BE2C (cell line): Measurements from ENCODE around the gene TSHZ1.

Experiments used
- DNase-seq: peaks from one replicate; pipeline ENCODE4 v3.0.0-alpha.2; 2020
- H3K27me3 ChIP-seq: fragments of 250-450 bp; sonication (Bioruptor Pico); 2 replicates; pipeline ENCODE4 v1.5.1; 2020; ENCODE audit warnings: mild to moderate bottlenecking
- H3K36me3 ChIP-seq: fragments of 250-450 bp; sonication (Bioruptor Pico); 2 replicates; pipeline ENCODE4 v1.5.1; 2020; ENCODE audit warnings: mild to moderate bottlenecking
- H3K4me1 ChIP-seq: fragments of 250-450 bp; sonication (Bioruptor Pico); 2 replicates; pipeline ENCODE4 v1.5.1; 2020
- H3K4me3 ChIP-seq: 2 replicates; pipeline ENCODE4 v1.5.1; 2011; ENCODE audit warnings: low read depth, low read length
- H3K9me3 ChIP-seq: fragments of 250-450 bp; sonication (Bioruptor Pico); 2 replicates; pipeline ENCODE4 v1.5.1; 2020
- TF ChIP-seq, protein P1 (sequence below): IDR thresholded peaks from 2 replicates; pipeline ENCODE4 v1.5.1; 2012; ENCODE audit warnings: mild to moderate bottlenecking, low read depth, low read length

TSHZ1 gene

DNA sequence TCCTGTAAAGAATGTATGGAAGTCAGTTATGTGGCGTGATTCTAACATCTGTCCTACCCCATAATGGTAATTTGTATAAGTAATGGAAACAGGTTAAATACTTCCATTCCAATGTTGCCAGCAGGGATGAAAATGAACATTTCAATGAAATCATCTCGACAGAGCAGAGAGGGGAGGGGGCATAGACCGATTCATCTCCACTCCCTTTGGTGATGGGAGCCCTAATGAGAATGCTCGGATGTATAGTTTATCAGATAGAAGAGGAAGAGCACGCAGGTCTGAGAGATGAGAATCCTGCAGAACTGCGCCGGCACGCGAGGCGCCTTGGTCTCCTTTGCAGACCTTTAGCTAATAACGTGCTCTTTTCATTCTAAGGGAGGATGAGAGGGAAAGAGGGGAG lies 61.4 kb downstream of the TSHZ1 start:
- H3K4me1 ChIP-seq, result peaks cover 6% of the 10 kb centered on the region
- H3K9me3 ChIP-seq, result no peaks in the 10 kb centered on the region
- no peak for DNase-seq
- H3K4me3 ChIP-seq, result no peak overlapping the region
- H3K36me3 ChIP-seq, result no peaks in the 10 kb centered on the region
- TF ChIP-seq, protein P1, sequence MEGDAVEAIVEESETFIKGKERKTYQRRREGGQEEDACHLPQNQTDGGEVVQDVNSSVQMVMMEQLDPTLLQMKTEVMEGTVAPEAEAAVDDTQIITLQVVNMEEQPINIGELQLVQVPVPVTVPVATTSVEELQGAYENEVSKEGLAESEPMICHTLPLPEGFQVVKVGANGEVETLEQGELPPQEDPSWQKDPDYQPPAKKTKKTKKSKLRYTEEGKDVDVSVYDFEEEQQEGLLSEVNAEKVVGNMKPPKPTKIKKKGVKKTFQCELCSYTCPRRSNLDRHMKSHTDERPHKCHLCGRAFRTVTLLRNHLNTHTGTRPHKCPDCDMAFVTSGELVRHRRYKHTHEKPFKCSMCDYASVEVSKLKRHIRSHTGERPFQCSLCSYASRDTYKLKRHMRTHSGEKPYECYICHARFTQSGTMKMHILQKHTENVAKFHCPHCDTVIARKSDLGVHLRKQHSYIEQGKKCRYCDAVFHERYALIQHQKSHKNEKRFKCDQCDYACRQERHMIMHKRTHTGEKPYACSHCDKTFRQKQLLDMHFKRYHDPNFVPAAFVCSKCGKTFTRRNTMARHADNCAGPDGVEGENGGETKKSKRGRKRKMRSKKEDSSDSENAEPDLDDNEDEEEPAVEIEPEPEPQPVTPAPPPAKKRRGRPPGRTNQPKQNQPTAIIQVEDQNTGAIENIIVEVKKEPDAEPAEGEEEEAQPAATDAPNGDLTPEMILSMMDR, result no peak
- no peaks in the 10 kb centered on the region for H3K27me3 ChIP-seq

DNA sequence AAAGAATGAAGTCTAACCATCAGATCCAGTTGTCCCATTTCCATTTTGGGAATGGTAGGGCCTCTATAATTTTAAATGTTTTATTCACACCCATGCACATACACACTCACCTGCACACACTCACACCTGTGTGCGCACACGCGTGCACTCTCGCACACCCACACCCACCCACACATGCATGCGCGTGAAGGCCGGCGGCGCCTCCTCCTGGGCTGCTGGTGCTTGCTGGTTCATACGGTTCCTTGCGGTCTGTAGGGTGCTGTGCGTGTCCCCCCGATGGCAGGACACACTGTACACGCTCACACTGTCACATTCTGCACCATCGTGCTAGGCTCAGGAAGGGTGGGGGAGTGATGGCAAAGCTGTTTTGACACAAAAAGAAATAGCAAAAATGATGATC lies 63.2 kb downstream of the TSHZ1 start:
- no peaks in the 10 kb centered on the region for H3K27me3 ChIP-seq
- TF ChIP-seq, protein P1, result no peak
- peaks cover 5% of the 10 kb centered on the region for H3K4me1 ChIP-seq
- no peak for DNase-seq
- H3K9me3 ChIP-seq, result no peaks in the 10 kb centered on the region
- H3K36me3 ChIP-seq, result no peaks in the 10 kb centered on the region
- H3K4me3 ChIP-seq, result no peak overlapping the region

DNA sequence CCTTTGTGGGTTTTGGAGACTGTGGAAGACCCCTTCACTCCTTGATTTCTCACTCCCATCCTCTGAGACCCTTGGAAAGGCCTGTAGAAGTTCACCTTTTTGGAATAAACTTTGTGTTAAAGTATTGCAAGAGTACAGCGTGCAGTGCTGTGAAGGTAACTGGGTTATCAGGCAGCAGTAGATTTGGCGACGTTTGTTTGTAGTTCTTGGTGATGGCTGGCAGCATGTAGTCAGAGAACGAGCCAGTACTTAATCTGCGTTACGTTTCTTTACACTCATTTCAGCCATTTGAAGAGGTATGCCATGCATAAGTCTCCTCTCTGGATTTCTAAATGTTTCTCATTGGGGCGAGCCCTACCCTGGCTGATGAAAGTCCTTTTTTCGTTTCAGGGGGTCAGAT lies 64.6 kb downstream of the TSHZ1 start:
- DNase-seq, result no peak
- Histone ChIP-seq H3K9me3 (no peaks in the 10 kb centered on the region), H3K27me3 (no peaks in the 10 kb centered on the region), H3K36me3 (no peaks in the 10 kb centered on the region), H3K4me3 (no peak overlapping the region), H3K4me1 (no peaks in the 10 kb centered on the region)
- TF ChIP-seq, protein P1, result no peak

DNA sequence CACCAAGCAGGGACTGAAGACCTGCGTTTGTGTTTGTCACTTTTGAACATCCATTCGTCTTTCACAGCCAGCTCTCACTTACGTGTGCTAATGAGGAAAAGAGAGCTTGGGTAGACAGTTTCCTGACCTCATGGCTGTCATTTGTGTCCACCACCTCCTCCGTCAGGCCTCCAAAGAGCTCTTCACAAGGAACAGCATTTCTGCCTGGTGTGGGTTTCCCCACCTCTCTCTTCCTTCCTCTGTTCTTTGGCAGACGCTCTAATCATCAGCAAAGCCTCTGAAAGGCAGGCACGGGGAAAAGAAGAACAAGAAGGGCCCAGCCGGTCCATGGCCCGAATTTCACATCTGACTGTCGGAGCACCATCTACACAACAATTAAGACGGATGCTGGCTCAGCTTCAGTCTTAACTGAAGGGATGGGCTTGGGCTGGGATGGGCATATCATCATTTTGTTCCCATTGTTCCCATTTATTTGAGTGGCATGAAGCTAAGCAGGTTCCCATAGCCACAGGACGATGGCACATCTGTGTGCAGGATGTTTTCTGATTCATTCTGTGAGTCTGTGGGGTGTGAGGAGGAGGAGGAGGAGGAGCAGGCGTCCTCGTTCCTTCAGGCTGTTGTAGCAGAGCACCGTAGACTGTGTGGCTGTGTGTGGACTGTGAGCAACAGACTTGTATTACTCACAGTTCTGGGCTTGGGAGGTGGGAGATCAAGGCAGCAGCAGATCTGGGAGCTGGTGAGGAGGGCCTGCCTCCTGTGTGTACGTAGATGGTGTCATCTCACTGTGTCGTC lies 66.4 kb downstream of the TSHZ1 start:
- Histone ChIP-seq H3K9me3 (no peaks in the 10 kb centered on the region), H3K27me3 (no peaks in the 10 kb centered on the region), H3K4me3 (no peak overlapping the region), H3K4me1 (no peaks in the 10 kb centered on the region), H3K36me3 (no peaks in the 10 kb centered on the region)
- no peak for DNase-seq
- TF ChIP-seq, protein P1, result no peak

DNA sequence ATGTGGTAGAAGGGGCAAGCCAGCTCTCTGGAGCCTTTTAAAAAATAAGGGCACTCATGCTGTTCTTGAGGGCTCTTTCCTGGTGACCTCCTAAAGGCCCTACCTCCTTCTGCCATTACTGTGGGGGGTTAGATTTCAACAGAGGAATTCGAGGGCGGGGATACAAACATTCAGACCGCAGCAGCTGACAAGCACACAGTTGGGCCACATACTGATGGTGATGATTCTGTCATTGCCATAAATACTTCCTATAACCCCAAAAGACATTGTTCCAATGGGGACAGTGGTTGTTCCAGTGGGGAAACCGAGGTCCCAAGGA lies 67.0 kb downstream of the TSHZ1 start:
- no peaks in the 10 kb centered on the region for H3K4me1 ChIP-seq
- H3K36me3 ChIP-seq, result no peaks in the 10 kb centered on the region
- no peak for DNase-seq
- H3K9me3 ChIP-seq, result no peaks in the 10 kb centered on the region
- H3K27me3 ChIP-seq, result no peaks in the 10 kb centered on the region
- H3K4me3 ChIP-seq, result no peak overlapping the region
- TF ChIP-seq, protein P1, result no peak

DNA sequence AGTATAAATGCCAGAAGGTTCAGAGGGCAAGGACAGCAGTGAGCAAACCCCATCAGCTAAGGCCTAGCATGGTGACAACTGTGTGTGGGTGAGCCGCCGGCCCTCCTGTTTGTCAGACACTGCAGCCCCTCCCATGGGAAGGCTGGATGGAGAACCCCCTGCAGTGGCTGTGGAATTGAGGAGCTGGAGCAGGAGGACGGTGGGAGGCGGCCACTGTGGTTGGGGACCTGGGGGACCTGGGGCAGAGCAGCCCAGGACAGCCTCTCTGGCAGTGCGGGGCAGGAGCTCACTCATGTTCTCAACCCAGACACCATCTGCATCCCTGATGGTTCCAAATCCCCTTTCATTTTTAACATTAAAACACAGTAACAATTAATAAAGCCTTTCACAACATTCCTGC lies 68.8 kb downstream of the TSHZ1 start:
- TF ChIP-seq, protein P1, result no peak
- H3K9me3 ChIP-seq, result no peaks in the 10 kb centered on the region
- no peak for DNase-seq

More for the DNA sequence above, 68.8 kb downstream of the TSHZ1 start:
- Histone ChIP-seq H3K4me1 (no peaks in the 10 kb centered on the region), H3K4me3 (no peak overlapping the region), H3K36me3 (no peaks in the 10 kb centered on the region), H3K27me3 (no peaks in the 10 kb centered on the region)
